ENCODE results near the gene SMIM45.

SMIM45 gene

DNA sequence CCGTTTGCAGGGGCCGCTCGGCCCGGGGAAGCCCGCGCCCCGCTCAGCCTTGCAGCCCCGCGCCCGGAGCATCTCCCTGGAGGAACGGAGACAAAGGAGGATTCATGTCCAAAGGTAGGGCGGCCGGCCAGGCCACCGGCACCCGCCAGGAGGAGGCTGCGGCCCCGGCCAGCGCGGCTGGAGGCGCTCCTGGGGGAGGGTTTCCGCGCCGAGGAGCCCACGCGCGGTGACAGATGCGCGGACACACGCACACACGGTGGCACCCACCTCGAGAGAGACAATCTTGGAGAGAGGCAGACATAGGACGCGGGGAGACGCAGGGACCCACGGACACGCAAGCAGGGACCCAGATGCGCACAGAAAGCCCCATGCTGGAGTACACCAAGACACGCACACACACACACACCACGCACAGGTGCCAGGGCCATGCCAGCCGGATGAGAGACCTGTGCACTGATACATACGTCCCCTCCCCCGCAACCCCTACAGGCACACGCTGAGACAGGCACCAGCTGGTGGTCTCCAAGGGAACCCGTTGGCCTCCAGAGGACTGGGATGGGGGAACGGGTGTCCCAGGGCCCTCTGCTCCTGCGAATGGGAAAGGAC, 25.1 kb downstream of the SMIM45 start:
- no peak for TF ChIP-seq ZNF671 (CRISPR knock-in tag; IDR thresholded peaks at IDR 0.05)
- TF ChIP-seq, protein P1, sequence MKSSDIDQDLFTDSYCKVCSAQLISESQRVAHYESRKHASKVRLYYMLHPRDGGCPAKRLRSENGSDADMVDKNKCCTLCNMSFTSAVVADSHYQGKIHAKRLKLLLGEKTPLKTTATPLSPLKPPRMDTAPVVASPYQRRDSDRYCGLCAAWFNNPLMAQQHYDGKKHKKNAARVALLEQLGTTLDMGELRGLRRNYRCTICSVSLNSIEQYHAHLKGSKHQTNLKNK (CRISPR knock-in tag; IDR thresholded peaks at IDR 0.05): no peak
- TF ChIP-seq GRHL2 (CRISPR knock-in tag; IDR thresholded peaks at IDR 0.05; ENCODE audit: insufficient replicate concordance, severe bottlenecking): no peak
- TF ChIP-seq, protein P2, sequence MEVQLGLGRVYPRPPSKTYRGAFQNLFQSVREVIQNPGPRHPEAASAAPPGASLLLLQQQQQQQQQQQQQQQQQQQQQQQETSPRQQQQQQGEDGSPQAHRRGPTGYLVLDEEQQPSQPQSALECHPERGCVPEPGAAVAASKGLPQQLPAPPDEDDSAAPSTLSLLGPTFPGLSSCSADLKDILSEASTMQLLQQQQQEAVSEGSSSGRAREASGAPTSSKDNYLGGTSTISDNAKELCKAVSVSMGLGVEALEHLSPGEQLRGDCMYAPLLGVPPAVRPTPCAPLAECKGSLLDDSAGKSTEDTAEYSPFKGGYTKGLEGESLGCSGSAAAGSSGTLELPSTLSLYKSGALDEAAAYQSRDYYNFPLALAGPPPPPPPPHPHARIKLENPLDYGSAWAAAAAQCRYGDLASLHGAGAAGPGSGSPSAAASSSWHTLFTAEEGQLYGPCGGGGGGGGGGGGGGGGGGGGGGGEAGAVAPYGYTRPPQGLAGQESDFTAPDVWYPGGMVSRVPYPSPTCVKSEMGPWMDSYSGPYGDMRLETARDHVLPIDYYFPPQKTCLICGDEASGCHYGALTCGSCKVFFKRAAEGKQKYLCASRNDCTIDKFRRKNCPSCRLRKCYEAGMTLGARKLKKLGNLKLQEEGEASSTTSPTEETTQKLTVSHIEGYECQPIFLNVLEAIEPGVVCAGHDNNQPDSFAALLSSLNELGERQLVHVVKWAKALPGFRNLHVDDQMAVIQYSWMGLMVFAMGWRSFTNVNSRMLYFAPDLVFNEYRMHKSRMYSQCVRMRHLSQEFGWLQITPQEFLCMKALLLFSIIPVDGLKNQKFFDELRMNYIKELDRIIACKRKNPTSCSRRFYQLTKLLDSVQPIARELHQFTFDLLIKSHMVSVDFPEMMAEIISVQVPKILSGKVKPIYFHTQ (CRISPR knock-in tag; IDR thresholded peaks at IDR 0.05): no peak
- no peak for TF ChIP-seq IRF1 (CRISPR knock-in tag; IDR thresholded peaks at IDR 0.05)
- TF ChIP-seq, protein P3, sequence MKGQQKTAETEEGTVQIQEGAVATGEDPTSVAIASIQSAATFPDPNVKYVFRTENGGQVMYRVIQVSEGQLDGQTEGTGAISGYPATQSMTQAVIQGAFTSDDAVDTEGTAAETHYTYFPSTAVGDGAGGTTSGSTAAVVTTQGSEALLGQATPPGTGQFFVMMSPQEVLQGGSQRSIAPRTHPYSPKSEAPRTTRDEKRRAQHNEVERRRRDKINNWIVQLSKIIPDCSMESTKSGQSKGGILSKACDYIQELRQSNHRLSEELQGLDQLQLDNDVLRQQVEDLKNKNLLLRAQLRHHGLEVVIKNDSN (CRISPR knock-in tag; IDR thresholded peaks at IDR 0.05): no peak
- TF ChIP-seq, protein P4, sequence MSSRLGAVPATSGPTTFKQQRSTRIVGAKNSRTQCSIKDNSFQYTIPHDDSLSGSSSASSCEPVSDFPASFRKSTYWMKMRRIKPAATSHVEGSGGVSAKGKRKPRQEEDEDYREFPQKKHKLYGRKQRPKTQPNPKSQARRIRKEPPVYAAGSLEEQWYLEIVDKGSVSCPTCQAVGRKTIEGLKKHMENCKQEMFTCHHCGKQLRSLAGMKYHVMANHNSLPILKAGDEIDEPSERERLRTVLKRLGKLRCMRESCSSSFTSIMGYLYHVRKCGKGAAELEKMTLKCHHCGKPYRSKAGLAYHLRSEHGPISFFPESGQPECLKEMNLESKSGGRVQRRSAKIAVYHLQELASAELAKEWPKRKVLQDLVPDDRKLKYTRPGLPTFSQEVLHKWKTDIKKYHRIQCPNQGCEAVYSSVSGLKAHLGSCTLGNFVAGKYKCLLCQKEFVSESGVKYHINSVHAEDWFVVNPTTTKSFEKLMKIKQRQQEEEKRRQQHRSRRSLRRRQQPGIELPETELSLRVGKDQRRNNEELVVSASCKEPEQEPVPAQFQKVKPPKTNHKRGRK (CRISPR knock-in tag; IDR thresholded peaks at IDR 0.05; ENCODE audit: borderline replicate concordance): no peak
- no peak for TF ChIP-seq E2F5 (CRISPR knock-in tag; IDR thresholded peaks at IDR 0.05)
- TF ChIP-seq TCF7 (CRISPR knock-in tag; IDR thresholded peaks at IDR 0.05; ENCODE audit: low read depth): no peak
- TF ChIP-seq MAX (CRISPR knock-in tag; IDR thresholded peaks at IDR 0.05): no peak
- no peak for TF ChIP-seq RORB (CRISPR knock-in tag; IDR thresholded peaks at IDR 0.05)
- H3K27ac Mint-ChIP-seq: no peak overlapping the region
- peaks cover 54% of the 10 kb centered on the region for H3K27me3 Mint-ChIP-seq (ENCODE audit: low read depth)
- no peaks in the 10 kb centered on the region for H3K36me3 Mint-ChIP-seq
- H3K4me1 Mint-ChIP-seq: peaks cover 18% of the 10 kb centered on the region
- H3K9me3 Mint-ChIP-seq: no peaks in the 10 kb centered on the region
- peak; percentile 40 for DNase-seq (ENCODE audit: low spot score)
- ChIA-PET POLR2A (interaction anchor here (1.6 kb wide), 1 partner anchor 114 kb away, joined by 5 read pairs; the partner anchor contains the start of gene NDUFA6), CTCF (interaction anchor here (0.6 to 3.5 kb wide), 6 partner anchors 51 to 208 kb away, joined by 3 to 20 read pairs (median 4); partner anchors contain the start of gene NDUFA6)
- peak; percentile 47 for ATAC-seq
- H3K4me3 Mint-ChIP-seq: peak overlapping the region; percentile 63

DNA sequence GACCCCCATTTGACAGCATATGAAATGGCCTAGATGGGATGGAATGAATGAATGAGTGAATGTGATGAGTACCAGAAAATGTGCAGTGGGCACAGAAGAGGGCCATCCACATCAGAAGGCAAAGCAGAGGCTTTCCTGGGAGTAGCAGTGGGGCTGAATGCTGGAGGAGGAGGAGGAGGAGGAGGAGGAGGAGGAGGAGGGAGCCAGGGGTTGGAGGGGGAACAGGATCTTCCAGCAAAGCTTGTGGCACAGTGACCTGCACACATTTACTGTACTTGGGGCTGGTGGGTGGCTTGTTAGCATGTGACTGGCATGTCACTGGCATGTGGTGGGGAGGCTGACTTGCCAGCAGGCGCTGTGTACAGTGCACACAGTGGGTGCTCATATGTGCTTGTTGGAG, 26.8 kb downstream of the SMIM45 start:
- no peak overlapping the region for H3K27ac Mint-ChIP-seq
- no peaks in the 10 kb centered on the region for H3K9me3 Mint-ChIP-seq
- DNase-seq (ENCODE audit: low spot score) (no peak), ATAC-seq (no peak)
- H3K4me1 Mint-ChIP-seq: peaks cover 18% of the 10 kb centered on the region
- no peaks in the 10 kb centered on the region for H3K36me3 Mint-ChIP-seq
- CTCF ChIA-PET: interaction anchor here (3.5 kb wide), 1 partner anchor 112 kb away, joined by 20 read pairs; the partner anchor contains the start of gene NDUFA6
- POLR2A ChIA-PET: no interaction called here
- peaks cover 38% of the 10 kb centered on the region for H3K27me3 Mint-ChIP-seq (ENCODE audit: low read depth)
- H3K4me3 Mint-ChIP-seq: no peak overlapping the region
- TF ChIP-seq GTF2I (CRISPR knock-in tag; conservative IDR thresholded peaks at IDR 0.05) (no peak), GABPB1 (CRISPR knock-in tag; IDR thresholded peaks at IDR 0.05) (no peak)
- TF ChIP-seq, protein P5, sequence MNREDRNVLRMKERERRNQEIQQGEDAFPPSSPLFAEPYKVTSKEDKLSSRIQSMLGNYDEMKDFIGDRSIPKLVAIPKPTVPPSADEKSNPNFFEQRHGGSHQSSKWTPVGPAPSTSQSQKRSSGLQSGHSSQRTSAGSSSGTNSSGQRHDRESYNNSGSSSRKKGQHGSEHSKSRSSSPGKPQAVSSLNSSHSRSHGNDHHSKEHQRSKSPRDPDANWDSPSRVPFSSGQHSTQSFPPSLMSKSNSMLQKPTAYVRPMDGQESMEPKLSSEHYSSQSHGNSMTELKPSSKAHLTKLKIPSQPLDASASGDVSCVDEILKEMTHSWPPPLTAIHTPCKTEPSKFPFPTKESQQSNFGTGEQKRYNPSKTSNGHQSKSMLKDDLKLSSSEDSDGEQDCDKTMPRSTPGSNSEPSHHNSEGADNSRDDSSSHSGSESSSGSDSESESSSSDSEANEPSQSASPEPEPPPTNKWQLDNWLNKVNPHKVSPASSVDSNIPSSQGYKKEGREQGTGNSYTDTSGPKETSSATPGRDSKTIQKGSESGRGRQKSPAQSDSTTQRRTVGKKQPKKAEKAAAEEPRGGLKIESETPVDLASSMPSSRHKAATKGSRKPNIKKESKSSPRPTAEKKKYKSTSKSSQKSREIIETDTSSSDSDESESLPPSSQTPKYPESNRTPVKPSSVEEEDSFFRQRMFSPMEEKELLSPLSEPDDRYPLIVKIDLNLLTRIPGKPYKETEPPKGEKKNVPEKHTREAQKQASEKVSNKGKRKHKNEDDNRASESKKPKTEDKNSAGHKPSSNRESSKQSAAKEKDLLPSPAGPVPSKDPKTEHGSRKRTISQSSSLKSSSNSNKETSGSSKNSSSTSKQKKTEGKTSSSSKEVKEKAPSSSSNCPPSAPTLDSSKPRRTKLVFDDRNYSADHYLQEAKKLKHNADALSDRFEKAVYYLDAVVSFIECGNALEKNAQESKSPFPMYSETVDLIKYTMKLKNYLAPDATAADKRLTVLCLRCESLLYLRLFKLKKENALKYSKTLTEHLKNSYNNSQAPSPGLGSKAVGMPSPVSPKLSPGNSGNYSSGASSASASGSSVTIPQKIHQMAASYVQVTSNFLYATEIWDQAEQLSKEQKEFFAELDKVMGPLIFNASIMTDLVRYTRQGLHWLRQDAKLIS (CRISPR knock-in tag; IDR thresholded peaks at IDR 0.05; ENCODE audit: borderline replicate concordance): no peak
- TF ChIP-seq, protein P6, sequence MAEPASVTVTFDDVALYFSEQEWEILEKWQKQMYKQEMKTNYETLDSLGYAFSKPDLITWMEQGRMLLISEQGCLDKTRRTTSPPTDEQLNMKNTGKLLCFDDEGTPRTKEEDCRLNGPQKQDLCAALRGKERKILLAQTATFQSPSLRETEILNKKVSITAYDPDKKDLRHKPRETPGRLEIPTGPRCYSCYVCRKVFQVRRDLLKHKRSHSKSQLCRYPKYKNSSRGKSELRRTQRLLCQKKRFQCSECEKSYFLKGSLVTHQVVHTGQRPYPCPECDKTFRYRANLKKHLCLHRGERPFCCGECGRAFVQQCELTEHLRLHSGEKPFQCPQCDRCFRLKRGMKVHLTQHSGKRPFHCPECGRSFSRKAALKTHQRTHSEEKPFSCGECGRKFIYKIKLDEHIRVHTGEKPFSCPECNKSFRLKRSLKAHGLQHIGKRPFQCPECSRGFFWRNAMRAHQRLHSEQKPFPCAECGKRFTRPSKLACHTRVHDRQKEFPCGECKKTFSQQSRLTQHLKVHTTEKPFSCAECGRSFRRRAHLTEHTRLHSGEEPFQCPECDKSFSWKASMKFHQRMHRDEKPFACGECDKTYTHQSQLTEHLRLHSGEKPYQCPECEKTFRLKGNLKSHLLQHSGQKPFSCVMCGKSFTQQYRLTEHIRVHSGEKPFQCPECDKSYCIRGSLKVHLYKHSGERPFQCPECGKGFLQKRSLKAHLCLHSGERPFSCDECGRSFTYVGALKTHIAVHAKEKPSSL (CRISPR knock-in tag; conservative IDR thresholded peaks at IDR 0.05): no peak
- TF ChIP-seq, protein P7, sequence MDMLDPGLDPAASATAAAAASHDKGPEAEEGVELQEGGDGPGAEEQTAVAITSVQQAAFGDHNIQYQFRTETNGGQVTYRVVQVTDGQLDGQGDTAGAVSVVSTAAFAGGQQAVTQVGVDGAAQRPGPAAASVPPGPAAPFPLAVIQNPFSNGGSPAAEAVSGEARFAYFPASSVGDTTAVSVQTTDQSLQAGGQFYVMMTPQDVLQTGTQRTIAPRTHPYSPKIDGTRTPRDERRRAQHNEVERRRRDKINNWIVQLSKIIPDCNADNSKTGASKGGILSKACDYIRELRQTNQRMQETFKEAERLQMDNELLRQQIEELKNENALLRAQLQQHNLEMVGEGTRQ (CRISPR knock-in tag; IDR thresholded peaks at IDR 0.05): no peak
